Effector memory CD8-positive, alpha-beta T cell (primary cell): ENCODE results near the gene DAB2IP.

ENCODE experiments used
- ATAC-seq: fragments of 150-1000 bp; cut with Tn5 transposase; replicated peaks from 2 replicates; pipeline ENCODE4 v1.10.0; 2021; ENCODE audit warnings: mild to moderate bottlenecking, moderate library complexity
- DNase-seq, 3 experiments: peaks; one replicate each; pipeline ENCODE4 v3.0.0; 2021
- H3K27ac Mint-ChIP-seq, 2 donors: one replicate each; pipeline ENCODE4 v1.8.0; 2022; ENCODE audit warnings: mild to moderate bottlenecking in 2 of 2, mixed read lengths in 2 of 2, moderate library complexity in 2 of 2
- H3K27me3 Mint-ChIP-seq, 2 donors: one replicate each; pipeline ENCODE4 v1.8.0; 2022; ENCODE audit warnings: mixed read lengths in 2 of 2
- H3K36me3 Mint-ChIP-seq: one replicate; pipeline ENCODE4 v1.8.0; 2022; ENCODE audit warnings: mild to moderate bottlenecking, moderate library complexity, mixed read lengths; ENCODE audit not compliant: insufficient read depth
- H3K4me1 Mint-ChIP-seq, 2 donors: one replicate each; pipeline ENCODE4 v1.8.0; 2022; ENCODE audit warnings: low read depth in 2 of 2, mixed read lengths in 2 of 2
- H3K4me3 Mint-ChIP-seq, 2 donors: one replicate each; pipeline ENCODE4 v1.8.0; 2022; ENCODE audit warnings: mild to moderate bottlenecking in 2 of 2, mixed read lengths in 2 of 2, moderate library complexity in 2 of 2
- H3K9me3 Mint-ChIP-seq, 2 donors: one replicate each; pipeline ENCODE4 v1.8.0; 2022; ENCODE audit warnings: mixed read lengths in 2 of 2

The DAB2IP gene

GRCh38 chr9:121667890-121668289, 16.5 kb downstream of the DAB2IP start:
- no peak overlapping the region for H3K4me3 Mint-ChIP-seq
- DNase-seq, result no peak
- no peaks in the 10 kb centered on the region for H3K9me3 Mint-ChIP-seq
- peaks cover 50 to 67% of the 10 kb centered on the region in 2 donors for H3K27me3 Mint-ChIP-seq
- ATAC-seq, result no peak
- no peak overlapping the region for H3K27ac Mint-ChIP-seq
- no peaks in the 10 kb centered on the region for H3K36me3 Mint-ChIP-seq
- no peaks in the 10 kb centered on the region for H3K4me1 Mint-ChIP-seq

- Mint-ChIP-seq H3K9me3 (no peaks in the 10 kb centered on the region), H3K27ac (no peak overlapping the region)
- DNase-seq, result no peak
These were observed 19.0 kb downstream of the DAB2IP start for GRCh38 chr9:121670431-121670830.

GRCh38 chr9:121671612-121672155, 20.2 kb downstream of the DAB2IP start:
- no peak overlapping the region for H3K4me3 Mint-ChIP-seq
- H3K27ac Mint-ChIP-seq, result no peak overlapping the region
- no peaks in the 10 kb centered on the region for H3K9me3 Mint-ChIP-seq
- H3K4me1 Mint-ChIP-seq, result no peaks in the 10 kb centered on the region
- peaks cover 58 to 91% of the 10 kb centered on the region in 2 donors for H3K27me3 Mint-ChIP-seq
- no peak for ATAC-seq
- no peak for DNase-seq
- no peaks in the 10 kb centered on the region for H3K36me3 Mint-ChIP-seq

More at GRCh38 chr9:121670431-121670830, 19.0 kb downstream of the DAB2IP start:
- Mint-ChIP-seq H3K4me3 (no peak overlapping the region), H3K4me1 (no peaks in the 10 kb centered on the region), H3K36me3 (no peaks in the 10 kb centered on the region), H3K27me3 (peaks cover 53 to 78% of the 10 kb centered on the region in 2 donors)
- no peak for ATAC-seq

GRCh38 chr9:121672213-121672612, 20.8 kb downstream of the DAB2IP start:
- Mint-ChIP-seq H3K27me3 (peaks cover 58 to 88% of the 10 kb centered on the region in 2 donors), H3K4me3 (no peak overlapping the region), H3K27ac (no peak overlapping the region), H3K36me3 (no peaks in the 10 kb centered on the region), H3K4me1 (no peaks in the 10 kb centered on the region), H3K9me3 (no peaks in the 10 kb centered on the region)
- ATAC-seq (no peak), DNase-seq (no peak)

- H3K9me3 Mint-ChIP-seq, result no peaks in the 10 kb centered on the region
- H3K36me3 Mint-ChIP-seq, result no peaks in the 10 kb centered on the region
- no peak overlapping the region for H3K4me3 Mint-ChIP-seq
- no peak for ATAC-seq
- H3K4me1 Mint-ChIP-seq, result no peaks in the 10 kb centered on the region
- peaks cover 58 to 81% of the 10 kb centered on the region in 2 donors for H3K27me3 Mint-ChIP-seq
- no peak overlapping the region for H3K27ac Mint-ChIP-seq
- DNase-seq, result no peak
These were observed 21.6 kb downstream of the DAB2IP start for GRCh38 chr9:121672986-121673385.

GRCh38 chr9:121673576-121673975, 22.1 kb downstream of the DAB2IP start:
- no peak for DNase-seq
- peaks cover 58 to 78% of the 10 kb centered on the region in 2 donors for H3K27me3 Mint-ChIP-seq
- no peak overlapping the region for H3K27ac Mint-ChIP-seq
- H3K36me3 Mint-ChIP-seq, result no peaks in the 10 kb centered on the region
- H3K4me1 Mint-ChIP-seq, result no peaks in the 10 kb centered on the region
- no peak overlapping the region for H3K4me3 Mint-ChIP-seq
- no peak for ATAC-seq
- H3K9me3 Mint-ChIP-seq, result no peaks in the 10 kb centered on the region

GRCh38 chr9:121674017-121674416, 22.6 kb downstream of the DAB2IP start:
- Mint-ChIP-seq H3K36me3 (no peaks in the 10 kb centered on the region), H3K9me3 (no peaks in the 10 kb centered on the region), H3K27me3 (peaks cover 58 to 78% of the 10 kb centered on the region in 2 donors), H3K27ac (no peak overlapping the region), H3K4me3 (no peak overlapping the region), H3K4me1 (no peaks in the 10 kb centered on the region)
- no peak for DNase-seq
- ATAC-seq, result no peak

- H3K36me3 Mint-ChIP-seq, result no peaks in the 10 kb centered on the region
- H3K9me3 Mint-ChIP-seq, result no peaks in the 10 kb centered on the region
- no peak for ATAC-seq
- H3K4me1 Mint-ChIP-seq, result no peaks in the 10 kb centered on the region
- H3K27me3 Mint-ChIP-seq, result peaks cover 49 to 76% of the 10 kb centered on the region in 2 donors
- DNase-seq, result no peak
- H3K27ac Mint-ChIP-seq, result no peak overlapping the region
- H3K4me3 Mint-ChIP-seq, result no peak overlapping the region
These were observed 23.5 kb downstream of the DAB2IP start for GRCh38 chr9:121674952-121675351.

GRCh38 chr9:121675381-121675780, 23.9 kb downstream of the DAB2IP start:
- no peak for ATAC-seq
- Mint-ChIP-seq H3K4me3 (no peak overlapping the region), H3K9me3 (no peaks in the 10 kb centered on the region), H3K27ac (no peak overlapping the region), H3K36me3 (no peaks in the 10 kb centered on the region), H3K27me3 (peaks cover 44 to 76% of the 10 kb centered on the region in 2 donors), H3K4me1 (no peaks in the 10 kb centered on the region)
- DNase-seq, result no peak

GRCh38 chr9:121675969-121676822, 24.8 kb downstream of the DAB2IP start:
- peaks cover 38 to 73% of the 10 kb centered on the region in 2 donors for H3K27me3 Mint-ChIP-seq
- H3K9me3 Mint-ChIP-seq, result no peaks in the 10 kb centered on the region
- no peak overlapping the region for H3K27ac Mint-ChIP-seq
- DNase-seq (no peak), ATAC-seq (no peak)
- no peak overlapping the region for H3K4me3 Mint-ChIP-seq
- no peaks in the 10 kb centered on the region for H3K4me1 Mint-ChIP-seq
- no peaks in the 10 kb centered on the region for H3K36me3 Mint-ChIP-seq

- Mint-ChIP-seq H3K27ac (no peak overlapping the region), H3K9me3 (no peaks in the 10 kb centered on the region), H3K4me1 (no peaks in the 10 kb centered on the region), H3K27me3 (peaks cover 40 to 73% of the 10 kb centered on the region in 2 donors), H3K36me3 (no peaks in the 10 kb centered on the region), H3K4me3 (no peak overlapping the region)
- no peak for ATAC-seq
- DNase-seq, result no peak
These were observed 25.5 kb downstream of the DAB2IP start for GRCh38 chr9:121676926-121677325.

- H3K9me3 Mint-ChIP-seq, result no peaks in the 10 kb centered on the region
- no peaks in the 10 kb centered on the region for H3K4me1 Mint-ChIP-seq
- DNase-seq (no peak), ATAC-seq (no peak)
- H3K4me3 Mint-ChIP-seq, result no peak overlapping the region
- H3K27ac Mint-ChIP-seq, result no peak overlapping the region
- H3K27me3 Mint-ChIP-seq, result peaks cover 29 to 71% of the 10 kb centered on the region in 2 donors
- no peaks in the 10 kb centered on the region for H3K36me3 Mint-ChIP-seq
These were observed 27.1 kb downstream of the DAB2IP start for GRCh38 chr9:121678501-121679022.

- Mint-ChIP-seq H3K36me3 (no peaks in the 10 kb centered on the region), H3K4me1 (no peaks in the 10 kb centered on the region), H3K9me3 (no peaks in the 10 kb centered on the region), H3K4me3 (no peak overlapping the region), H3K27me3 (peaks cover 24 to 71% of the 10 kb centered on the region in 2 donors), H3K27ac (no peak overlapping the region)
- DNase-seq (no peak), ATAC-seq (no peak)
These were observed 28.6 kb downstream of the DAB2IP start for GRCh38 chr9:121679901-121680635.
